ENCODE measurements around the gene TBX15.
"Not testable (repeated sequence)": the region's sequence is repeated elsewhere in the genome, so short reads cannot be mapped to it uniquely, and the experiment has no call there.

TBX15 gene

GRCh38 chr1:118958140-118958539 lies 30.0 kb downstream of the TBX15 start:
- DNase-seq = no peak

- not testable (repeated sequence) for DNase-seq
Observed at GRCh38 chr1:118957579-118957978, 30.6 kb downstream of the TBX15 start.

GRCh38 chr1:118954301-118954905 lies 33.7 kb downstream of the TBX15 start:
- no peak for DNase-seq

DNA sequence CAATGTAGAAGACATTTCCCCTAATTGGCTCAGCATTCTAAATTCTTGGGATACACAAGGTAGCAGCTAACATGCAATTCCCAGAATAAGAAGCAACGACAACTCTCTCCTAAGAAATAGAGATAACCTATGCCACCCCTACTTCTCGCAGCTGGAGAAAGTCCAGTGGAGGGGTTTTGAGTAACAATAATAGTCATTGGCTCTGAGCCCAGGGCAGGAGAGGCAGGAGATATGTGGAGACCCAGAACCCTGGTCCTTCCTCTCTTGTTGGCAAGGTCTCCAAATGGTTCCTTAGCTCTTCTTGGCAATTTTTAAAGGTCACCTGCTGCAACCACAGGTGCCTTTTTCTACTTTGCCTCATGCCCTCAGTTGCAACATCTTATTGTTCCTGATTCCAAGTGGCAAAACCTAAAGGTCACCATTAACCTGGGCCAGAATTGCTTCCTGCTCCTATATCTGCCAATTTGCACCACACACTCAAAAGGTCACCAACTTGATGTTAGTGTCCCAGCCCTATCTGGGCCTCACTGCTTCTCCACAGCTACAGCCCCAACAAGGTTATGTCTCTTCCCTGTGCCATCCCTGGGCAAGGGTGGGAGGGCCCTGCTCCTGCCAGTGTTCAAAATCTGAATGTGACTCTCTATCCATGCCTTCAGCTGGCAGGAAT lies 36.7 kb downstream of the TBX15 start:
- no peak for DNase-seq

- no peak for DNase-seq
Observed at GRCh38 chr1:118949315-118949714, 38.8 kb downstream of the TBX15 start.

DNA sequence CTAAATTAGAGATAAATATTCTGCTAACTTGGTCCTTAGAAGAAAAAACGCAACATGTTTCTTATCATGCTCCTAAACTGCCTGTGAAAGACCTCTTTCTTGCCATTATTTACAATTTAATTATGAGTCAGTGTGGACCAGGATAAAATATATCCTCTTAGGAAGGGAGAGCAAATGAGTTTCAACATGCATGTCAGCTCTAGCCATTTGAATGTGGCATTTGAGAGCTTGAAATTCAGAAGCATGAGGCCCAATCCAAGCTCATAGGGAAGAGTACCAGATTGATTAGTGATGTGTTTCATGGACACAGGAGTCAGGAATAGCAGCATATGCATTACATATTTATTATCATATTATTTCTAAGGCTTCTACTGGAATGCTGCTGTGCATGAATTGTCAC lies 39.3 kb downstream of the TBX15 start:
- no peak for DNase-seq

DNA sequence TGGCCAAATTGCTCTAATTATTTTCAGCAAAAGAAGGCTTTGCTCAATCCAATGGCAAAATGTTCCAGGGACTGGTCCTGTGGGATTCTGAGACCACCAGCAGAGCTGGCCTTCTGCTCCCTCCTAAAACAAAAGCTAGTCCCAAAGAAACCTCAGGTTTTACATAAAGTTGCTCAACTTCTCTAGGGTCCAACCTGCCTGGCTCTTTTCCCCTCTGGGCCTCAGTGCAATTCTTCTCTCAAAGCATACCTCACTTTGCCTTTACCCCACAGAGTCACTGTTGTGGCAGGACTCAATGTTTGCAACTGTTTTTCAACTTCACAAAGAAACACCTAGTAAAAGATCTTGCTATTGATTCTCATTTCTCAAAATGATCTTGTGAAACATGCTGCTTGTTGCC lies 39.8 kb downstream of the TBX15 start:
- DNase-seq = no peak

- DNase-seq = no peak
Observed at GRCh38 chr1:118947790-118948189, 40.4 kb downstream of the TBX15 start.

GRCh38 chr1:118947003-118947765 lies 41.0 kb downstream of the TBX15 start:
- no peak for DNase-seq

- DNase-seq = no peak
Observed at GRCh38 chr1:118945489-118945888, 42.7 kb downstream of the TBX15 start.

DNA sequence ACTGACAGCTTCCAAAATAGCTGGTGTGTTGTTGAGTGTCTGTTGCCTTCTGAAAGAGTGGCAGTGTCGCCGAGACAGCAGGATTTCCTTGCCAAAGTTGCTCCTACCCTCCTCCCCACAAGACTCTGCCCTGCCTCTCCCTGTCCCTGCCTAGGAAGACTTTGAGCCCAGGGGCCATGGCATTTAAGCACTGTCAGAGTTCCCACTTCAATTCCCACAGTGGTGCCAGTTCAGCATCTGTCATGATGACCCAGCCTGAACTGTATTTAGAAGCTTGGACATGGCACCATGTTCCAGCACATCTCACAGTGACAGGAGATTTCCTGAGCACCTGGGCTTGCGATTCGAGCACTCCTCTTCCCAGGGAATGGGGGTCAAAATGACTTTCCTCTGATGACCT lies 43.6 kb downstream of the TBX15 start:
- no peak for DNase-seq

DNA sequence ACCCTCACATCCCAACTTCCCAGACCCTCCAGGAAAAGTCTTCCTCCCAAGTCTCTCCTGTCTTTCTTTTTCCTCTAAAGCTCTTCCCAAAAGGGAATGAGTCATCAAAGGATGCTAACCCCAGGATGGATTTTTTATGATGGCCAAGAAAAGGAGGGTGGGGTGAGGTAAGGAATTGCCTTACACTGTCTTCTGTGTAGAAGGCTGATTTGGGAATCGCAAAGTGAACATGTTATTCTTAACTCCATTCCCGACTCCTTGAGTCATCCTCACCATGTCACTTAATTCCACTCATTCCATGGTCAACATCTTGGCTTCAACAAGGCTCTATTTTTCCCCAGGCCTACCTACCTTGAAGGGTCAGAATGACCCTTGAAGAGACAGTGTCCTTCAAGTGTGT lies 44.0 kb downstream of the TBX15 start:
- no peak for DNase-seq

- no peak for DNase-seq
Observed at GRCh38 chr1:118940957-118941356, 47.2 kb downstream of the TBX15 start.

DNA sequence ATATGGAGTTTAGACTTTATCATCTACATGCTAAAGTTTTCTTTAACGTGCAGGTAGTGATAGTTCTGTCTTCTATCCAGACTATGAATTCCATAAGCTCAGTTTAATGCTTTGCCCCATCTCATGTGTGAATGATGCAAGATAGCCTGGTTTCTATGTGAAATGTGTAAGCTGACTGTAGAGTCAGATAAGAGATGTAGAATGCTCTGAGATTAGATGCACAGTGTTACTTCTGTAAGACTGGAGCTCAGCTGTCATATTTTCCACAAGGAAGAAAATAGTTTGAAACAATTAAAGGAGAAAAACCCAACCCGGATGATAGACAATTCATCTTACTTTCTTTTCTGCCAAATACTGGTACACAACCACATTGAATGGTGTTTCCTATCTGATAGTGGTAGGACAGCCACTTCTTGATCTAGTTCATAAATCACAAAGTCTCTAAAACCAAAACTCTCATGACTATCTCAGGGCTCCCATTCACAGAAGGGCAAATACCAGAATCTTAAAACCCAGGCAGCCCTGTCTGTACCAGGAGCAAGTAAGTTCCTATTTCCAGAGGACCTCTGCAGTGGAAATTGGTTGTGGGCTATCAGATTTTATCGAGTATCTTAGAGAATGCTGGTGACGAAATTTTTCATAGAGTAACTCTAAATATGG lies 50.6 kb downstream of the TBX15 start:
- no peak for DNase-seq

DNA sequence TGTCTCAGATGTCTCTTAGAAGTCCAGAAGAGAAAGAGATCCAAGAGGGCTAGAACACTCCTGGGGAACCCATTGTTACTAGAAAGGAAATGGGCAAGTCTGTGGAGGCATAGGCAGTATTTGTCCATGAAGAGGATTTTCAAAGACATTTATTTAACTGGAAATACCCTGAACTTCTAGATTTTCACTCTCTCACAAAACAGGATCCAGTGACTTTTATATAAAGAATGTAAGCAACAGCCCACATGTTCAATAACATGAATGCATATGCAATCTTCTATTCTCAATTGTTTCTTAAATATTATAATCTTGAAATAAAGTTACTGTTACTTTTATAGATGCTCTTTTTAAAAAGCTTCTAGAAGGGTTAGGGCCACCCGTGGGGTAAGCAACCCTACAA lies 53.4 kb downstream of the TBX15 start:
- no peak for DNase-seq

DNA sequence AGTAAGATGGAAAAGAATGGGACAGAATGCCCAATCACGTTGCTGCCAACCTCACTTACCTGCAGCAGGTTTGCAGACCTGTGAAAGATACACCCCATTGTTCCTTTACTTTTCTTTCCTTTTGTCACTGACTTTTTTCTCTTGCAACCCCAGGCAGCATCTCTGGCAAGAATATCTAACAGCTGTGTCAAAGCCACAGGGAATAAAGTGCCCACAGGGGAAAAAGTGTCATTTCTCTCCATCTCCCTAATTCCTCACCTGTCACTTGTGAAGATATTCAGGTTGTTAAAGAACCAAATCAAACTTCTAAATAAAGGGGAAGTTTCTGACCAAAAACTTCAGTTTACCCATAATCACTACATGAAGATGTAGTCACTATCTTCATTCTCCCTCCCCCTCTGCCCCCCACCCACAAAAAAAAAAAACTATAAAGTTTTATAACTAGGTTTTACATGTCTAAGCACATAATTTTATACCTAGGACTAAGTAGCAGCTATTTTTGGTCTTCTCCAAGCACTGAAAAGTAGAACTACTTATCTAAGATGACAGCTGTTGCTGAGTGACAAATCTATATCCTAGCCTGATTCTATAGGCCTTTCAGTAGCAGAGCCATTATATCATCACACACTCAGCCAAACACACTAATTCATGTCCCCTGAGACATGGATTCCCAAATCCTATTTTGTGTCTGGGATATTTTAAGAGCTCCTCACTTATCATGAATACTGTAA lies 54.9 kb downstream of the TBX15 start:
- DNase-seq = no peak

GRCh38 chr1:118931876-118932275 lies 56.3 kb downstream of the TBX15 start:
- DNase-seq = peak; percentile 27

DNA sequence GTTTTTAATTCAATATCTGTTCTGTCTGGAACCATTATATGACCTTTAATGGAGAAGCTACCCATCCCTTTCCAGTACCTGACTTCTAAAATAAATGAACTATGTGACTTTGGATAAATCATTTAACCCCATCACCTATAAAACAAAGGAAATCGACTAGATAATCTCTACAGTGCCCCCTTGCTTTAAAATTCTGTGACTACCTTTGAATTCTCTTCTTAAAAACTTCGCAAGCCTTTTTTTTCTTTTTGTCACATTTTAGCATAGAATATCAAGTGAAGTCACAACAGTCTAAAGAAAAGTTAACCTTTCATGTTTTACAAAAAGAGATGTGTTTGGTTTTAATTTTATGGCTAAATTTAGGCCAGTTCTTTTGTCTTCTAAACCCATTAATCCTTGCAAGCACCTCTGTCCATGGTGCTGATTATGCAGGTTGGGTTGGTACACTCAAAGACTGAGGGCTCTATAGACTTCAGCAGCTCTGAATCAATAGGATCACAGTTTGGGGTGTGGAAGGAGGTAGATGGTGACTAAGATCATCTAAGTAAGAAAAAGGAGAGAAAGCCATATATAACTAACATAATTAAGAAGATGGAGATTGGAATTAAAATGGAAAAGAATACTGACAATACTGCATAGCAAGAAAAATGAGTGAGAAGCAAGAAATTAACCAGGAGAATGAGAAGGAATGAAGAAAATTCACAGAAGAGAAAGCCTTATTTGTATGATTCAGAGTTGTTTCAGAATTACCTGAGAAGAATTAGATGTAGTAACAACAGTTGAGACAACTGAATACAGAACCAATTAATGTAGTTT lies 59.2 kb downstream of the TBX15 start:
- no peak for DNase-seq

DNA sequence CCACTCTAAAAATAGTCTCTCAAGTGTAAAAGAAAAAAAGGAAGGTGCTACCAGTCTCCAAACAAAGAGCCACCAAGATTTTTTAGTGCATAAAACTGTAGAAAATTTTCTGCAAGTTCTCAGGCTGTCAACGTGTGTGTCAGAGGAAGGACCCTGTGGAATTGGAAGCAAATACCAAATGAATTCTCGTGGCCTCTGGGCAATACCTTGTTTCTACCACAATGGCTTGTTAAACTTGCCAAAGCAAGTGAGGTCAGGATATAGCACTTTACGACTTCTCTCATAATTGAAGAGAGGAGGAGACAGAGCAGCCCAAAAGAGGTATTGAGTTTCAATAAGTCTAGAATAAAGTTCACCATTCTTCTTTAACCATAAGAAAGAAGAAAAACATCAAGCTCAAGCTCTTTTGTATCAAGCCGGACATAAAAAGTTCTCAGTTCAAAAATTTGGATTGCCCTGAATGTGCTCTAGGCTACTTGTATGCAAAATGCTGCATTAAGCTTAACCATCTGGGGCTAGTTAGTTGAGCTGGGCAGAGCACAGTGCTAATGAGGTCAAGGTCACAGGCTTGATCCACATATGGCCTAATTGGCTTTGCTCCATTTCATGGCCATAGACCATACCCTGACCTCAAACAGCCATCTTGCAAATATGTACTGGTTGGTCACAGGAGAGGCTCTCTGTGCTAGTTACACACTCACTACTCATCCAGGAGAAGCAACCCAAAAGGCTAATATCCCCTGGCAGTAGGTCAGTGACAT lies 60.5 kb downstream of the TBX15 start:
- DNase-seq = no peak

DNA sequence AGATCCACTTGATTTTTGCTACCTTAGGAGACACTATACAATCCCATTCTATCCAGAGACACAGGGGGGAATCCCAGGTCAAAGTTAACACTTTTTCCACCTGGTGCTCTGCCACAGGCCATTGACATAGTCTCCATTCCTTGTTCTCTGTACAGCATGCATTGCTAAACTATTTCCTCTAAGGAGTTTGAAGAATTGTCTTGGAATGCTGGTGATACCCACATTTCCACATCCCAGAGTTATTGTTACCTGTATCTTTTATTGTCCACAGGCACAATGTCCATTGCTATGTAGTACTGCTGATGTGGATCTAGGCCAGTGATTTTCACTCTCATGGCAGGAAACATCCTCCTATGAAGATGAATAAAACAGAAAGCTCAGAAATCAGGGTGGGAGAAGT lies 61.9 kb downstream of the TBX15 start:
- DNase-seq = no peak

- DNase-seq = no peak
Observed at GRCh38 chr1:118925651-118926050, 62.5 kb downstream of the TBX15 start.

Data from NCI-H1105 treated with DMSO at 0.1 percent for 48 hours (cell line).